Stimulated activated naive CD4-positive, alpha-beta T cell treated with Interleukin-2 at 50 U/mL for 16 hours (primary cell): Measurements from ENCODE around the gene FANCC.

Experiments
- DNase-seq: peaks from one replicate; lab custom pipeline; 2025; lab: John Stamatoyannopoulos, UW

Gene FANCC

GRCh38 chr9:95065224-95065623 lies 252.3 kb downstream of the FANCC start:
- no peak for DNase-seq

DNA sequence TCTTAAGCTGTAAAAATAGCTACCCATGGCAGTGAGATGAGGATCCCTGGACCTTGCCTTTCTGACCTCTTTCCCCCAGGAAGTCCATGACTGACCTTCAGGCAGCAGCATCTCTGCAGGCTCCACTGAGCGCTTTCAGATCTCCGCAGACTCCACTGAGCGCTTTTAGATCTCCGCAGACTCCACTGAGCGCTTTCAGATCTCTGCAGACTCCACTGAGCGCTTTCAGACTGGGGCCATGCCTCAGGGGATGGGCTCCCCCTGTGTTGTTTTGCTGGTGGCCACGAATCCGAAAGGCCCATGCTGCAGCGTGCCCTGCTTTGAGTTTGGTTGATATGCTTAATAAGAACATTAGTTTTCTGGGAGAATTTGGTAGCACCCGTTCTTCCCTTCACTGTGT lies 254.2 kb downstream of the FANCC start:
- DNase-seq: no peak

DNA sequence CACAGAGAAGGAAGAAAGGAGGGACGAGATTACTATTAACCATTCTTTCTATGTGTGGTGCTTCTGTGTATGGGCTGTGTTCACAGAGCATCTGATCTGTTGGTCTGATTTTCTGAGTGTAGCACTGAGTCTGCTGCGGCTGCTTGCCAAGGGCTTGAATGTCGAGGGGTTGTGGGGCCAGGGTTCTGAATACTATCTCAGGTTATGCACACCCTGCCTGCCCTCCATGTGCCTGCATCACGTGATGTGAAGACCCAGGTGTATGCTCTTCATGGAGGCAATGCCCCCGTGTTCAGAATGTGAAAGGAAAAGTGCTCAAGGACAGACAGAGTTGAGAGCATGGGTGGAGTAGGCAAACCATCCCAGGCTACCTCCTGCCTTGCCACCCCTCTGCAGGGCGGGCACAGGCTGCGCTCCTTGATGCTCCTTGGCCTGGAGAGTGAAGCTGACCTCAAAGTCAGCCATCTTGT lies 254.9 kb downstream of the FANCC start:
- no peak for DNase-seq

DNA sequence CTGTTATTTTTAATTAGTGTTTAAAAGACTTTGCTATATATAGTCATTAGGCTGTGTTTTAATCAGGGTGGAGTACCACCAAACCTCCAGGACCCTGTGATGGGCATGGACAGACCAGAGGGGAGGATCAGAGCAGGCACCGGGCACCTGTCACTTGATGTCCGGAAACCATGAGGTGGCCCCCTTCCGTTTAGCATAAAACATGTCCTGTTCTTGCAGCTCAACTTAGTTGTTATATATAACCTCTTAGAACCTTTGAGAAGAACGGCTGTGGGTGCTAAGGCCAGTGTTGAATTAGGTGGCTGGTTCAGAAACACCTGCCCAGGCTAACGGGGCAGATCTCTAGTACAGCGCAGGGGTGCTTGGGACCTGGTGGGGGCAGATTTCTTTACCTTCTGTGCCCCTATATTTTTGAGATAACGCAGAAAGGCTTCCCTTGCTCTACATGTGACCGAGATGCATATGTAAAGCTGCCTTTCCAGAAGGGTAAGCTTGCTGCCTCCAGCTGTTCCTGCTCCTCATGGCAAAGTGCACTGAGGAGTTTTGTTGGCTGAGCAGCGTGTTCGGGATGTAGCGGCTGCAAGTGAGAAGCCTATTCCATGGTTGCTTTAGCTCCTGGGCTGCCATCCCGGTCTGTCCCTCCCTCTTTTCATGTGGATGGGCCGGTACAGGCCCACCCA lies 255.5 kb downstream of the FANCC start:
- no peak for DNase-seq

- DNase-seq: no peak
Observed at GRCh38 chr9:95060916-95061315, 256.6 kb downstream of the FANCC start.

- DNase-seq: no peak
Observed at GRCh38 chr9:95060234-95060633, 257.3 kb downstream of the FANCC start.

GRCh38 chr9:95058795-95059386 lies 258.6 kb downstream of the FANCC start:
- no peak for DNase-seq

DNA sequence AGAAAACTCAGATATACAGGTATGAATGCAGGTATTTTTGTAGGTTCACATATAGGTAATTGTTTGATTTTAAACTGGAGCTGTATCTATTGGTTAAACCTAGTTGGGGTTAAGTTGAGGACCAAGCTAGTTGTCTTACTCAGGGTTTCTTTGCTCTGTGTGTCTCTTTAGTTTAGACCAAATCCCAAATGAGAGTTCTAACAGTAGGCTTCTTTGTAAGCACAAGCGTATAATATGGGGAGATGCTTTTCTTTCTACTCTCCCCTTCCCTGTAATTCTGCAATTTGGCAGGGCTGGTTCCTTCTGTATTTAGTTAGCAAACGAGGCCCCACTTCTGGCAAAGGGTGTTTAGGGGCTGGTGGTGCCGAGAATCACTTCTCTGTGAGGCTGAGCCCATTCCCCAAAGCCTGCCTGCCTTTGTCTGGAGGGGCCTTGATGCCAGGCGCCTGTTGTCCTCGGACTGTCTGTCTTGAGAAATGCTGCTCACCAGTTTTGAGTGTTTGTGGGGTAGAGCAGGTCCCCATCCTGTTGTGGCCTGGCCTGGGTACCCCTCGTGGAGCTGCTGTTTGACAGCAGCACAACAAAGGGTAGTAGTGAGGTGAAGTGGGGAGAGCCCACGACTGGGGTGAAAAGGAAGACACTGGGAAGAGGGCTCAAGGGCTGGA lies 259.3 kb downstream of the FANCC start:
- no peak for DNase-seq

DNA sequence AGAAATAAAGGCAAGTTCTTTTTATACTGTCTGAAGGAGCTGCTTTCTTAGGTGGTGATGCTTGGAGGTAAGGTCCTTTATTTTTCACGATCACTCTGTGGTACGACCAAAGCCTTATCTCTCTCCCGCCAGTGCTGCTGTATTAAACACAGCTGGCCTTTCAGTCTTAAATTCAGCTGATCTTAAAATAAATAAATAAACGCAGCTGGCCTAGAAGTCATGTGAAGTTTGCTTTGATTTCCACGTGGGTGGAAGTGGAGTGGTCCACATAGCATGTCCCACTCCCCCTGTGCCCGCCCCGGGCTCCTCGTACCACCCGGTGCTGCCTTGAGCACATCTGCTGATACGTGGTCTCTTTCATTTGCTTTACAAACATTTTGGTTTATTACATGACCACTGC lies 260.4 kb downstream of the FANCC start:
- DNase-seq: no peak

GRCh38 chr9:95055851-95056551 lies 261.5 kb downstream of the FANCC start:
- no peak for DNase-seq

DNA sequence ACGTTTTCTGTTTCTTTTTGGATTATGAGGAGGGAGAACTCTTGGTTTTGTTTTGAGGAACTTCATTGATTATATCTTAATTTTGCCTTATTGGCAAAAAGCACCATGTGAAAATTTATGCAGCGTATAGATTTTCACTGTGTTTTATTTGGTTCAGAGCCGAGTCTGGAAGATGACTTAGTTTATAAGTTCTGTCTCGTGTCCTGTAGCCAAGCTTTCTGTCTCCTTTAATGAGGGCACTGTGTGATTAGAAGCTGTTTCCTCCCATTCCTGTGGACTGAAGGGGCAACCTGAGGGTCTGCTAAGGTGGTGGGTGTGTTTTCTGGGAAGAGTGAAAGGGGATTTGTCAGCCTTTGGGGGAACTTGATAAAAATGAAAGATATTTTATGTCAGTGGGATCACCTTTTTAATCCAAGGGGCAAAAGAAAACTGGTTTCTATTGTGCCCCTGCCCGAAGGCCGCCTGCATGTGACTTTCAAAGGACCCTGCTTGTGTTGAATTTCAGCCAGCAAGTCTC lies 262.1 kb downstream of the FANCC start:
- DNase-seq: no peak

- DNase-seq: no peak
Observed at GRCh38 chr9:95053611-95054570, 263.6 kb downstream of the FANCC start.

GRCh38 chr9:95049761-95050160 lies 267.7 kb downstream of the FANCC start:
- no peak for DNase-seq
